Gastroesophageal sphincter (tissue), 4 donors: Measurements from ENCODE around the gene C14orf39. TPM values are rescaled to one million over a fixed set of nuclear protein-coding genes. Genes with fewer than 3 reads are reported as not detected.
A peak's percentile ranks its signal among the peaks of the same experiment; 100 is the strongest.

ENCODE experiments used
- ATAC-seq: fragments of 150-250 bp; one replicate; pipeline ENCODE4 v1.9.1; 2016; ENCODE audit warnings: mild to moderate bottlenecking, moderate library complexity
- H3K27ac ChIP-seq, 4 donors: fragments of 200-600 bp; sonication (generic) in 3 of 4; 1 replicate in 3 of 4; 2 replicates in 1 of 4; pipeline ENCODE4 v1.5.1; 2016 to 2019
- H3K27me3 ChIP-seq: fragments of 200-600 bp; sonication (generic); one replicate; pipeline ENCODE4 v1.5.1; 2019
- H3K36me3 ChIP-seq, 2 donors: fragments of 200-600 bp; sonication (generic); one replicate each; pipeline ENCODE4 v1.5.1; 2019; ENCODE audit warnings: control low read depth in 1 of 2
- H3K4me1 ChIP-seq, 3 donors: fragments of 200-600 bp; sonication (generic); 1 replicate in 2 of 3; 2 replicates in 1 of 3; pipeline ENCODE4 v1.5.1; 2016 to 2019; ENCODE audit warnings: control low read depth in 2 of 3
- H3K4me3 ChIP-seq, 2 donors: fragments of 200-600 bp; sonication (generic); one replicate each; pipeline ENCODE4 v1.5.1; 2019; ENCODE audit warnings: mild to moderate bottlenecking in 1 of 2, moderate library complexity in 1 of 2
- H3K9me3 ChIP-seq, 3 donors: fragments of 200-600 bp; sonication (generic); one replicate each; pipeline ENCODE4 v1.5.1; 2017 to 2019; ENCODE audit warnings: control low read depth in 2 of 3
- CTCF ChIP-seq, 4 experiments: fragments of 200-600 bp in 2 of 4; fragments of 450-650 bp in 2 of 4; sonication (generic) in 1 of 4; IDR thresholded peaks; one replicate each; pipeline ENCODE4 v1.5.1; 2017 to 2019; ENCODE audit warnings: antibody characterized with exemption in 4 of 4, mild to moderate bottlenecking in 2 of 4, moderate library complexity in 2 of 4
- EP300 ChIP-seq: sonication (generic); formaldehyde crosslinking; IDR thresholded peaks from one replicate; pipeline ENCODE4 v1.6.1; 2017; ENCODE audit warnings: antibody characterized with exemption, mild to moderate bottlenecking
- POLR2A ChIP-seq, 2 donors: fragments of 450-650 bp; IDR thresholded peaks; one replicate each; pipeline ENCODE4 v1.6.1; 2017; ENCODE audit warnings: antibody characterized with exemption in 2 of 2, mild to moderate bottlenecking in 2 of 2, moderate library complexity in 1 of 2
- POLR2AphosphoS5 ChIP-seq: sonication (generic); formaldehyde crosslinking; IDR thresholded peaks from one replicate; pipeline ENCODE4 v1.6.1; 2017; ENCODE audit warnings: antibody characterized with exemption
- WGBS, 2 donors: methylation state at CpG; one replicate each; pipeline ENCODE4 v1.1.5; 2018; ENCODE audit warnings: low coverage in 1 of 2; 5-methylcytosine and 5-hydroxymethylcytosine counted together
- total RNA-seq, 4 donors: library from RNA; depleted of rRNA; stranded (reverse); fragments of >200 nt; gene quantifications; one replicate each; pipeline ENCODE4 v1.1.0, GENCODE V29; 2016

C14orf39 gene
- total RNA-seq, 4 donors from 2014 or later = 0.31 to 1.1 TPM; not detected in 2

GRCh38 chr14:60495946-60496345 lies 10.1 kb upstream of the C14orf39 start:
- Histone ChIP-seq H3K36me3 (no peaks in the 10 kb centered on the region), H3K9me3 (no peaks in the 10 kb centered on the region), H3K4me3 (no peak overlapping the region), H3K4me1 (no peaks in the 10 kb centered on the region), H3K27ac (no peak overlapping the region), H3K27me3 (peaks cover 68% of the 10 kb centered on the region)
- 50% methylated on average over 1 of the region's 1 CpG; no CpG with 5 or more reads in 1 of the 2 donors for WGBS, 2 donors
- no peak for TF ChIP-seq POLR2A (IDR thresholded peaks at IDR 0.05)
- TF ChIP-seq EP300 = no peak
- TF ChIP-seq CTCF (IDR thresholded peaks at IDR 0.05) = no peak
- TF ChIP-seq POLR2AphosphoS5 = no peak
- ATAC-seq = no peak

GRCh38 chr14:60490270-60490669 lies 4.4 kb upstream of the C14orf39 start:
- H3K36me3 ChIP-seq = no peaks in the 10 kb centered on the region
- TF ChIP-seq CTCF (IDR thresholded peaks at IDR 0.05) (no peak), POLR2A (IDR thresholded peaks at IDR 0.05) (no peak), POLR2AphosphoS5 (no peak), EP300 (no peak)
- WGBS, 2 donors = 91% methylated on average over 3 of the region's 3 CpGs
- H3K27ac ChIP-seq = no peak overlapping the region
- peaks cover 0 to 9% (median 6%) of the 10 kb centered on the region in 3 donors for H3K4me1 ChIP-seq
- H3K4me3 ChIP-seq = no peak overlapping the region
- ATAC-seq = no peak
- H3K27me3 ChIP-seq = peaks cover 79% of the 10 kb centered on the region
- peaks cover 0 to 6% (median 0%) of the 10 kb centered on the region in 3 donors for H3K9me3 ChIP-seq

DNA sequence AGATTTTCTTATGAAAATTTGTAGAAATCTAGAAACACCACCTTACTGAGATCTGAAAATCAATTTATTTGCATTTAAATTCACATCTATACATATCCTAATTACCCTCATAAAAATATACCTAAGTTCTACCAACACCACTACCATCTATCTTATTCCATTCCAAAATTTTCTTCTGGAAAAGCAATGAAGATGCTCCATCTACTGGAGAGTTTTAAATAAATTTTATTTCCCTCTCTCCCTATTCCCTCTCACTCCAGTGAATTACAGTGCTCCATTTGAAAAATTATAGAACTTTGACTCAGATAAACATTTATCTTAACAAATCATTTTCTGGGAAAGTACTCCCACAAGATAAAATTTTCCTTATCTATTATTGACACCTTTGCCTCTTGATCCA lies 2.3 kb upstream of the C14orf39 start:
- H3K4me1 ChIP-seq = peaks cover 0 to 12% (median 6%) of the 10 kb centered on the region in 3 donors
- no peak overlapping the region for H3K27ac ChIP-seq
- no peak overlapping the region for H3K4me3 ChIP-seq
- peaks cover 0 to 10% (median 0%) of the 10 kb centered on the region in 3 donors for H3K9me3 ChIP-seq
- no peaks in the 10 kb centered on the region for H3K36me3 ChIP-seq
- peaks cover 79% of the 10 kb centered on the region for H3K27me3 ChIP-seq
- no peak for ATAC-seq
- peak in 1 of 4 experiments; percentile 10 for TF ChIP-seq CTCF (IDR thresholded peaks at IDR 0.05)
- TF ChIP-seq POLR2A (IDR thresholded peaks at IDR 0.05) = no peak

DNA sequence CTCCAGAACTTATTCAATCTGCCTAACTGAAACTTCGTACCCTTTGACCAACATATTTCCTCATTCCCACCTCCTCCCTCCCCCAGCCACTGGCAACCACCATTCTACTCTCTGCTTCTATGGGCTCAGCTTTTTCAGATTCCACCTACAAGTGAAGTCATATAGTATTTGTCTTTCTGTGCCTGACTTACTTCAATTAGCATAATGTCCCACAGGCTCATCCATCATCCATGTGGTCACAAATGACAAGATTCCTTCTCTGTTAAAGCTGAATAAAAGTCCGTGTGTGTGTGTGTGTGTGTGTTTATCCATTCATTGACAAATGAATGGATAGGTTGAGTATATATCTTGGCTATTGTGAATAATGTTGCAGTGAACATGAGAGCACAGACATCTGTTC lies 1.3 kb upstream of the C14orf39 start:
- Histone ChIP-seq H3K4me3 (no peak overlapping the region), H3K27me3 (peaks cover 74% of the 10 kb centered on the region), H3K27ac (no peak overlapping the region), H3K36me3 (no peaks in the 10 kb centered on the region), H3K4me1 (peaks cover 0 to 12% (median 6%) of the 10 kb centered on the region in 3 donors), H3K9me3 (peaks cover 0 to 10% (median 0%) of the 10 kb centered on the region in 3 donors)
- WGBS, 2 donors = 20 to 32% methylated on average over 2 of the region's 2 CpGs
- no peak for TF ChIP-seq CTCF (IDR thresholded peaks at IDR 0.05)
- no peak for TF ChIP-seq EP300
- no peak for ATAC-seq

- H3K4me1 ChIP-seq = peaks cover 0 to 12% (median 6%) of the 10 kb centered on the region in 3 donors
- TF ChIP-seq EP300 (no peak), POLR2AphosphoS5 (no peak), POLR2A (IDR thresholded peaks at IDR 0.05) (no peak), CTCF (IDR thresholded peaks at IDR 0.05) (no peak)
- peaks cover 64% of the 10 kb centered on the region for H3K27me3 ChIP-seq
- no peaks in the 10 kb centered on the region for H3K36me3 ChIP-seq
- 6 to 16% methylated on average over 5 to 15 of the region's 25 CpGs for WGBS, 2 donors
- peaks cover 0 to 17% (median 0%) of the 10 kb centered on the region in 3 donors for H3K9me3 ChIP-seq
- ATAC-seq = no peak
- no peak overlapping the region for H3K27ac ChIP-seq
- H3K4me3 ChIP-seq = peak overlapping the region in 1 of 2 donors; percentile 45
Measured at GRCh38 chr14:60485057-60485597, 736 bp downstream of the C14orf39 start.
